ENCODE data around the gene OR2F1.

- TF ChIP-seq CTCF (IDR thresholded peaks at IDR 0.05) (no peak), ZFX (IDR thresholded peaks at IDR 0.05; ENCODE audit: borderline replicate concordance) (no peak)
Observed at GRCh38 chr7:143908120-143908519, 46.5 kb upstream of the OR2F1 start.
